K562 (cell line): Measurements from ENCODE around the gene GALE. TPM values are rescaled to one million over a fixed set of nuclear protein-coding genes. Genes with fewer than 3 reads are reported as not detected.
A peak's percentile ranks its signal among the peaks of the same experiment; 100 is the strongest.

Source experiments
- CTCF ChIP-seq, 3 experiments: IDR thresholded peaks in 2 of 3; conservative IDR thresholded peaks in 1 of 3; 2 replicates each; pipeline ENCODE4 v1.5.1; 2011 to 2012; ENCODE audit warnings: low read length in 3 of 3, mild to moderate bottlenecking in 3 of 3, control low read depth in 2 of 3, improper control_type of control experiment in 1 of 3, inconsistent platforms in 1 of 3, low read depth in 1 of 3, mixed read lengths in 1 of 3, moderate library complexity in 1 of 3; ENCODE audit not compliant: insufficient read depth in 2 of 3
- CUX1 ChIP-seq: fragments of 200-800 bp; sonication (Bioruptor generic); IDR thresholded peaks from 2 replicates; pipeline ENCODE4 v1.6.1; 2016; ENCODE audit warnings: missing genetic modification characterization, missing compliant biosample characterization
- KAT2B ChIP-seq: IDR thresholded peaks from one replicate; pipeline ENCODE4 v1.6.1; 2012; ENCODE audit warnings: low read depth, mild to moderate bottlenecking, control low read depth, inconsistent platforms, low read length, moderate library complexity
- KAT7 ChIP-seq: sonication (generic); formaldehyde crosslinking; IDR thresholded peaks from 2 replicates; pipeline ENCODE4 v1.8.0; 2022; ENCODE audit warnings: missing genetic modification reagents, mild to moderate bottlenecking, borderline replicate concordance
- POLR2G ChIP-seq: fragments of 200-400 bp; formaldehyde crosslinking; IDR thresholded peaks from 2 replicates; pipeline ENCODE4 v1.6.1; 2017; ENCODE audit warnings: low read depth, mild to moderate bottlenecking, antibody characterized with exemption, low read length, moderate library complexity
- RAD21 ChIP-seq, 2 experiments: fragments of 250-450 bp in 1 of 2; fragments of 450-650 bp in 1 of 2; sonication (Bioruptor Pico) in 1 of 2; formaldehyde crosslinking in 1 of 2; IDR thresholded peaks in 1 of 2; conservative IDR thresholded peaks in 1 of 2; 2 replicates each; pipeline versions ENCODE4 v1.4.0 to v1.8.0; 2020 to 2022; ENCODE audit warnings: mild to moderate bottlenecking in 2 of 2, moderate library complexity in 1 of 2
- RB1 ChIP-seq: fragments of 450-650 bp; IDR thresholded peaks from 2 replicates; pipeline ENCODE4 v1.6.1; 2017; ENCODE audit warnings: low read depth, mild to moderate bottlenecking
- TEAD1 ChIP-seq, 2 experiments: fragments of 450-650 bp in 1 of 2; sonication (generic) in 1 of 2; formaldehyde crosslinking; IDR thresholded peaks; 2 replicates each; pipeline versions ENCODE4 v1.4.0 to v1.8.0; 2020 to 2022; ENCODE audit warnings: mild to moderate bottlenecking in 2 of 2, missing genetic modification reagents in 1 of 2
- TFAP4 ChIP-seq: sonication (generic); formaldehyde crosslinking; IDR thresholded peaks from 2 replicates; pipeline ENCODE4 v1.8.0; 2022; ENCODE audit warnings: missing genetic modification reagents, mild to moderate bottlenecking, moderate library complexity, borderline replicate concordance
- ZBTB33 ChIP-seq: sonication (generic); formaldehyde crosslinking; IDR thresholded peaks from 2 replicates; pipeline ENCODE4 v1.8.1; 2023; ENCODE audit warnings: mild to moderate bottlenecking, missing genetic modification reagents
- polyA plus RNA-seq, 8 experiments: library from polyadenylated mRNA; depleted of rRNA in 4 of 8; stranded (reverse) in 5 of 8; unstranded in 3 of 8; fragments of >200 nt; fragmentation: Nextera tagmentation in 2 of 8; fragmentation: Illumina TruSeq in 1 of 8; extraction: Ambion mirVana in 2 of 8; extraction: Trizol in 1 of 8; gene quantifications; 2 replicates each; pipeline versions ENCODE4 v1.2.1 to v1.2.3, GENCODE V29; 2011 to 2014; ENCODE audit warnings: inconsistent platforms in 1 of 8, missing spikeins in 1 of 8
- total RNA-seq, 7 experiments: library from RNA; depleted of rRNA in 6 of 7; stranded (reverse); fragments of >200 nt in 6 of 7; fragmentation: Illumina TruSeq in 2 of 7; extraction: Trizol in 2 of 7; gene quantifications; 2 replicates each; pipeline versions ENCODE4 v1.2.1 to v1.2.3, GENCODE V29; 2011 to 2021; ENCODE audit warnings: low replicate concordance in 1 of 7

The GALE gene
- total and polyA plus RNA-seq, 9 of the 15 experiments (the other 6 are each of a cell fraction or from before 2014, with no cell fraction given) = 8.4 to 139 (median 88.3) TPM

- TF ChIP-seq CTCF (IDR thresholded peaks at IDR 0.05 in 2 of 3, conservative IDR thresholded peaks at IDR 0.05 in 1 of 3; ENCODE audit: insufficient read depth in 2 of 3, low read depth in 1 of 3, low read length in 3 of 3) = peak; percentile 60 to 71 (median 60)
- no peak for TF ChIP-seq CUX1
- 0 out of 2 replicates have a peak, but pooled peaks have one; percentile 46 for TF ChIP-seq TFAP4 (CRISPR knock-in tag)
- 0 out of 2 replicates have a peak, but pooled peaks have one; percentile 35 for TF ChIP-seq KAT7 (CRISPR knock-in tag)
- TF ChIP-seq RAD21 (CRISPR knock-in tag; conservative IDR thresholded peaks at IDR 0.05 in 1 of 2, IDR thresholded peaks at IDR 0.05 in 1 of 2) = peak in 1 of 2 experiments; percentile 26; a peak in 1 of 4 replicates
- TF ChIP-seq ZBTB33 = peak; percentile 97
- TF ChIP-seq TEAD1 (CRISPR knock-in tag; IDR thresholded peaks at IDR 0.05) = 0 out of 4 replicates have a peak, but pooled peaks of 1 of the 2 experiments have one; percentile 14
- TF ChIP-seq KAT2B = no peak
- TF ChIP-seq RB1 = 0 out of 2 replicates have a peak, but pooled peaks have one; percentile 26
- TF ChIP-seq POLR2G = peak; percentile 14; the same call in 1 of the 2 replicates
Observed at GRCh38 chr1:23798662-23799142, 1.9 kb downstream of the GALE start (continued).
